IMR-90 (cell line): ENCODE data around the gene CDH13. TPM values are rescaled to one million over a fixed set of nuclear protein-coding genes. Genes with fewer than 3 reads are reported as not detected.
A peak's percentile ranks its signal among the peaks of the same experiment; 100 is the strongest.

Source experiments
- ATAC-seq: fragments of 200-7000 bp; cut with Tn5 transposase; 2 replicates; pipeline ENCODE4 v1.9.1; 2020; ENCODE audit warnings: low read depth, mild to moderate bottlenecking, moderate library complexity
- BruUV-seq: library from RNA; stranded (reverse); fragments of 400-500 nt; replicated peaks from 2 replicates; lab custom pipeline; 2021; lab: Mats Ljungman, UMichigan
- CTCF ChIA-PET: fragments of 300-600 bp; formaldehyde crosslinking; extraction: SDS; loops from one replicate; lab custom pipeline; 2021; ENCODE audit warnings: antibody characterized with exemption; lab: Yijun Ruan, JAX
- POLR2A ChIA-PET: fragments of 300-600 bp; sonication (Branson Sonifier 250); formaldehyde crosslinking; loops from one replicate; lab custom pipeline; 2022; ENCODE audit warnings: antibody characterized with exemption; ENCODE audit not compliant: unreplicated experiment; lab: Charles Lee
- DNase-seq: peaks from one replicate; pipeline ENCODE4 v3.0.0; 2013
- H2AFZ ChIP-seq: replicated peaks from 2 replicates; pipeline ENCODE3; 2013; ENCODE audit warnings: low read length, mild to moderate bottlenecking; ENCODE audit not compliant: poor library complexity
- H2AK5ac ChIP-seq: 2 replicates; pipeline ENCODE4 v1.6.1; 2013; ENCODE audit warnings: low read depth, low read length, inconsistent platforms
- H2AK9ac ChIP-seq: replicated peaks from 2 replicates; pipeline ENCODE3; 2013; ENCODE audit warnings: mild to moderate bottlenecking, low read depth, low read length, moderate library complexity; ENCODE audit not compliant: poor library complexity
- H2BK120ac ChIP-seq: 2 replicates; pipeline ENCODE4 v1.6.1; 2013; ENCODE audit warnings: low read depth, low read length, inconsistent platforms
- H2BK15ac ChIP-seq: 3 replicates; pipeline ENCODE4 v1.6.1; 2013; ENCODE audit warnings: low read depth, low read length, inconsistent platforms
- H2BK20ac ChIP-seq: 2 replicates; pipeline ENCODE4 v1.6.1; 2013; ENCODE audit warnings: low read depth, mild to moderate bottlenecking, inconsistent platforms, low read length, moderate library complexity
- H2BK5ac ChIP-seq: 2 replicates; pipeline ENCODE4 v1.6.1; 2013; ENCODE audit warnings: mild to moderate bottlenecking, low read depth, low read length, inconsistent platforms; ENCODE audit not compliant: poor library complexity, severe bottlenecking
- H3K14ac ChIP-seq: replicated peaks from 2 replicates; pipeline ENCODE4 v1.6.1; 2013; ENCODE audit warnings: low read depth, low read length, inconsistent platforms
- H3K18ac ChIP-seq: 2 replicates; pipeline ENCODE4 v1.6.1; 2013; ENCODE audit warnings: low read depth, low read length, control low read depth
- H3K23ac ChIP-seq: 2 replicates; pipeline ENCODE4 v1.6.1; 2013; ENCODE audit warnings: low read depth, low read length, inconsistent platforms
- H3K27ac ChIP-seq: 2 replicates; pipeline ENCODE4 v1.5.1; 2013; ENCODE audit warnings: mild to moderate bottlenecking, control low read depth, low read length; ENCODE audit not compliant: insufficient read depth
- H3K27me3 ChIP-seq: 2 replicates; pipeline ENCODE4 v1.6.1; 2013; ENCODE audit warnings: low read length; ENCODE audit not compliant: control insufficient read depth, insufficient read depth
- H3K36me3 ChIP-seq: 2 replicates; pipeline ENCODE4 v1.6.1; 2013; ENCODE audit warnings: low read length, mixed read lengths; ENCODE audit not compliant: control insufficient read depth, insufficient read depth
- H3K4ac ChIP-seq: 2 replicates; pipeline ENCODE4 v1.6.1; 2013; ENCODE audit warnings: low read depth, low read length, inconsistent platforms
- H3K4me1 ChIP-seq: 2 replicates; pipeline ENCODE4 v1.6.1; 2013; ENCODE audit warnings: low read length, mixed read lengths; ENCODE audit not compliant: control insufficient read depth, insufficient read depth
- H3K4me2 ChIP-seq: 2 replicates; pipeline ENCODE4 v1.6.1; 2013; ENCODE audit warnings: low read depth, mild to moderate bottlenecking, control low read depth, low read length, moderate library complexity
- H3K4me3 ChIP-seq: 2 replicates; pipeline ENCODE4 v1.5.1; 2013; ENCODE audit warnings: low read depth, mild to moderate bottlenecking, control low read depth, low read length, moderate library complexity; ENCODE audit not compliant: insufficient read depth
- H3K56ac ChIP-seq: 2 replicates; pipeline ENCODE4 v1.6.1; 2013; ENCODE audit warnings: low read length, inconsistent platforms; ENCODE audit not compliant: insufficient read depth; ENCODE audit errors: extremely low read depth
- H3K79me1 ChIP-seq, 2 experiments: 2 replicates each; pipeline ENCODE4 v1.6.1; 2013; ENCODE audit warnings: low read length in 2 of 2, inconsistent platforms in 1 of 2, low read depth in 1 of 2
- H3K9ac ChIP-seq: 2 replicates; pipeline ENCODE4 v1.6.1; 2013; ENCODE audit warnings: low read depth, low read length, control low read depth
- H3K9me1 ChIP-seq: 2 replicates; pipeline ENCODE4 v1.6.1; 2013; ENCODE audit warnings: low read length, inconsistent platforms; ENCODE audit not compliant: insufficient read depth
- H3K9me3 ChIP-seq: 2 replicates; pipeline ENCODE4 v1.6.1; 2013; ENCODE audit warnings: low read length; ENCODE audit not compliant: control insufficient read depth, insufficient read depth
- H4K20me1 ChIP-seq: 2 replicates; pipeline ENCODE4 v1.6.1; 2013; ENCODE audit warnings: low read length, inconsistent platforms; ENCODE audit not compliant: insufficient read depth
- H4K5ac ChIP-seq: 2 replicates; pipeline ENCODE4 v1.6.1; 2013; ENCODE audit warnings: mild to moderate bottlenecking, low read depth, low read length, control low read depth
- H4K8ac ChIP-seq, 2 experiments: 2 replicates each; pipeline ENCODE4 v1.6.1; 2013; ENCODE audit warnings: low read depth in 2 of 2, low read length in 2 of 2, control low read depth in 1 of 2, inconsistent platforms in 1 of 2
- H4K91ac ChIP-seq: 2 replicates; pipeline ENCODE4 v1.6.1; 2013; ENCODE audit warnings: low read depth, low read length, inconsistent platforms; ENCODE audit not compliant: insufficient read depth
- BHLHE40 ChIP-seq: fragments of 150-350 bp; IDR thresholded peaks from 2 replicates; pipeline ENCODE4 v1.6.1; 2016; ENCODE audit warnings: mild to moderate bottlenecking, low read depth, low read length
- CEBPB ChIP-seq: IDR thresholded peaks from 2 replicates; pipeline ENCODE4 v1.6.1; 2012; ENCODE audit warnings: low read depth, low read length, improper control_type of control experiment
- CHD1 ChIP-seq: IDR thresholded peaks from 2 replicates; pipeline ENCODE4 v1.6.1; 2012; ENCODE audit warnings: low read depth, low read length, improper control_type of control experiment
- MAFK ChIP-seq: IDR thresholded peaks from 2 replicates; pipeline ENCODE4 v1.6.1; 2012; ENCODE audit warnings: low read depth, low read length, improper control_type of control experiment
- MAZ ChIP-seq: IDR thresholded peaks from 2 replicates; pipeline ENCODE4 v1.6.1; 2012; ENCODE audit warnings: low read depth, mild to moderate bottlenecking, low read length, improper control_type of control experiment, moderate library complexity, borderline replicate concordance
- NFE2L2 ChIP-seq: fragments of 150-350 bp; IDR thresholded peaks from 2 replicates; pipeline ENCODE4 v1.6.1; 2016; ENCODE audit warnings: low read depth, mild to moderate bottlenecking, low read length
- RAD21 ChIP-seq: IDR thresholded peaks from 2 replicates; pipeline ENCODE4 v1.6.1; 2012; ENCODE audit warnings: low read length, improper control_type of control experiment
- RCOR1 ChIP-seq: IDR thresholded peaks from 2 replicates; pipeline ENCODE4 v1.6.1; 2012; ENCODE audit warnings: mild to moderate bottlenecking, low read length, improper control_type of control experiment; ENCODE audit not compliant: insufficient replicate concordance
- RFX5 ChIP-seq: IDR thresholded peaks from 2 replicates; pipeline ENCODE4 v1.8.0; 2012; ENCODE audit warnings: low read depth, mild to moderate bottlenecking, low read length, moderate library complexity
- SMC3 ChIP-seq: fragments of 150-350 bp; IDR thresholded peaks from 2 replicates; pipeline ENCODE4 v1.6.1; 2016; ENCODE audit warnings: low read depth, mild to moderate bottlenecking, antibody characterized with exemption, low read length, moderate library complexity
- WGBS, 2 experiments: methylation state at CpG; one replicate each; pipeline versions ENCODE4 v1.1.5 to v1.1.7; 2013; ENCODE audit warnings: missing lambda C conversion rate in 2 of 2; ENCODE audit not compliant: insufficient read length in 1 of 2; ENCODE audit errors: extremely low coverage in 2 of 2; 5-methylcytosine and 5-hydroxymethylcytosine counted together
- dilution Hi-C: fragments of 300-500 bp; cut with HindIII; formaldehyde crosslinking; loops from one replicate; pipeline ENCODE4 v1.14.3; 2018; ENCODE audit warnings: low sequenced_read_pairs; ENCODE audit not compliant: unreplicated experiment
- in situ Hi-C: fragments of 300-500 bp; cut with MboI; formaldehyde crosslinking; loops from 3 replicates; pipeline ENCODE4 v1.14.3; 2019; ENCODE audit warnings: low sequenced_read_pairs, inconsistent platforms, mixed read lengths
- intact Hi-C: fragments of 100-400 bp; cut with micrococcal nuclease; formaldehyde crosslinking; loops from 2 replicates; pipeline ENCODE4 v1.10.0; 2022
- polyA plus RNA-seq, 3 experiments: library from polyadenylated mRNA; depleted of rRNA; stranded (reverse); fragments of >200 nt; gene quantifications; 2 replicates each; pipeline ENCODE4 v1.2.3, GENCODE V29; 2012; ENCODE audit warnings: low replicate concordance in 1 of 3
- total RNA-seq: library from RNA; depleted of rRNA; stranded (reverse); fragments of >200 nt; gene quantifications from 2 replicates; pipeline ENCODE4 v1.2.3, GENCODE V29; 2012

CDH13 gene
- total and polyA plus RNA-seq, 2 of the 4 experiments (the other 2 are of a cell fraction) = 61.6 to 74.7 TPM

- no peak overlapping the region for H3K4me3 ChIP-seq
These were observed 1091.0 kb downstream of the CDH13 start for GRCh38 chr16:83717814-83718213.

More at GRCh38 chr16:83717814-83718213, 1091.0 kb downstream of the CDH13 start:
- no peak overlapping the region for H3K23ac ChIP-seq
- DNase-seq (peak; percentile 49), ATAC-seq (no peak)
- 0 out of 2 replicates have a peak overlapping the region, but pooled peaks have one; percentile 45 for H3K14ac ChIP-seq
- peak overlapping the region; percentile 3 for H2AK9ac ChIP-seq
- H3K9ac ChIP-seq = no peak overlapping the region
- no peak for TF ChIP-seq RCOR1
- no peak for TF ChIP-seq CHD1
- no peak for TF ChIP-seq MAFK
- TF ChIP-seq BHLHE40 = no peak
- TF ChIP-seq RAD21 = no peak
- TF ChIP-seq SMC3 = no peak
- no peak for TF ChIP-seq NFE2L2
- TF ChIP-seq RFX5 = no peak
- no peak for TF ChIP-seq CEBPB
- TF ChIP-seq MAZ = no peak
- H3K56ac ChIP-seq = no peak overlapping the region
- ChIA-PET POLR2A (no interaction called here), CTCF (interaction anchor here (0.6 kb wide), 1 partner anchor 781 kb away, joined by 5 read pairs; no protein-coding TSS in a partner anchor)
- H2AFZ ChIP-seq = peak overlapping the region; percentile 18
- H4K91ac ChIP-seq = no peak overlapping the region
- no peak overlapping the region for H3K4me2 ChIP-seq
- no peak overlapping the region for H3K27ac ChIP-seq
- WGBS, 2 experiments = no CpG with 5 or more reads among the region's 4 CpGs
- BruUV-seq = no TSS peak
- H3K4me1 ChIP-seq = no peaks in the 10 kb centered on the region
- H3K18ac ChIP-seq = no peak overlapping the region
- no peaks in the 10 kb centered on the region for H4K20me1 ChIP-seq
- H3K9me3 ChIP-seq = no peaks in the 10 kb centered on the region
- no peak overlapping the region for H2BK15ac ChIP-seq
- in situ Hi-C loops (no loop called here), dilution Hi-C loops (no loop called here), intact Hi-C loops (no loop called here)
- no peak overlapping the region for H2BK20ac ChIP-seq
- no peaks in the 10 kb centered on the region for H3K27me3 ChIP-seq
- no peaks in the 10 kb centered on the region for H3K79me1 ChIP-seq
- no peaks in the 10 kb centered on the region for H3K36me3 ChIP-seq
- H2AK5ac ChIP-seq = no peak overlapping the region
- no peak overlapping the region for H2BK5ac ChIP-seq
- H3K4ac ChIP-seq = no peak overlapping the region
- no peak overlapping the region for H4K5ac ChIP-seq
- peaks cover 8% of the 10 kb centered on the region for H3K9me1 ChIP-seq
- 0 out of 4 replicates have a peak overlapping the region, but pooled peaks of 1 of the 2 experiments have one; percentile 16 for H4K8ac ChIP-seq
- no peak overlapping the region for H2BK120ac ChIP-seq
